ENCODE measurements around the gene EXOSC10.

Gene EXOSC10

GRCh38 chr1:11125931-11126330, 26.3 kb upstream of the EXOSC10 start:
- no peak for DNase-seq (ENCODE audit: extremely low spot score)
- TF ChIP-seq HDGF (IDR thresholded peaks at IDR 0.05; ENCODE audit: borderline replicate concordance) (no peak), FOXM1 (IDR thresholded peaks at IDR 0.05; ENCODE audit: borderline replicate concordance) (no peak), ZNF384 (IDR thresholded peaks at IDR 0.05) (no peak), SP1 (IDR thresholded peaks at IDR 0.05) (no peak), NFRKB (IDR thresholded peaks at IDR 0.05) (no peak), FOXA1 (IDR thresholded peaks at IDR 0.05) (no peak), SUZ12 (IDR thresholded peaks at IDR 0.05) (no peak), ELF4 (IDR thresholded peaks at IDR 0.05) (no peak), FOXK2 (IDR thresholded peaks at IDR 0.05) (no peak), PKNOX1 (IDR thresholded peaks at IDR 0.05) (no peak), LEF1 (IDR thresholded peaks at IDR 0.05; ENCODE audit: borderline replicate concordance) (no peak), CTBP1 (IDR thresholded peaks at IDR 0.05; ENCODE audit: borderline replicate concordance) (no peak), ARNT (IDR thresholded peaks at IDR 0.05) (no peak), BHLHE40 (IDR thresholded peaks at IDR 0.05; ENCODE audit: borderline replicate concordance) (no peak), L3MBTL2 (conservative IDR thresholded peaks at IDR 0.05) (no peak), TARDBP (IDR thresholded peaks at IDR 0.05) (no peak)
- POLR2A ChIA-PET = no interaction called here
- CTCF ChIA-PET = interaction anchor here (0.6 kb wide), 1 partner anchor 21 kb away, joined by 5 read pairs; no protein-coding TSS in a partner anchor

GRCh38 chr1:11124965-11125364, 25.3 kb upstream of the EXOSC10 start:
- TF ChIP-seq FOXK2 (IDR thresholded peaks at IDR 0.05) = no peak
- TF ChIP-seq PKNOX1 (IDR thresholded peaks at IDR 0.05) = no peak
- no peak for TF ChIP-seq FOXM1 (IDR thresholded peaks at IDR 0.05; ENCODE audit: borderline replicate concordance)
- TF ChIP-seq L3MBTL2 (conservative IDR thresholded peaks at IDR 0.05) = no peak
- TF ChIP-seq TARDBP (IDR thresholded peaks at IDR 0.05) = no peak
- no peak for TF ChIP-seq HDGF (IDR thresholded peaks at IDR 0.05; ENCODE audit: borderline replicate concordance)
- TF ChIP-seq ELF4 (IDR thresholded peaks at IDR 0.05) = no peak
- TF ChIP-seq SP1 (IDR thresholded peaks at IDR 0.05) = no peak
- DNase-seq (ENCODE audit: extremely low spot score) = no peak
- CTCF ChIA-PET = no interaction called here
- POLR2A ChIA-PET = no interaction called here

GRCh38 chr1:11116318-11116717, 16.6 kb upstream of the EXOSC10 start:
- ChIA-PET CTCF (no interaction called here), POLR2A (interaction anchor here (1.2 kb wide), 1 partner anchor 17 kb away, joined by 4 read pairs; the partner anchor contains the start of gene EXOSC10)
- DNase-seq (ENCODE audit: extremely low spot score) = no peak
- TF ChIP-seq BHLHE40 (IDR thresholded peaks at IDR 0.05; ENCODE audit: borderline replicate concordance) = no peak
- TF ChIP-seq SUZ12 (IDR thresholded peaks at IDR 0.05) = no peak
- no peak for TF ChIP-seq ELF4 (IDR thresholded peaks at IDR 0.05)
- no peak for TF ChIP-seq NFRKB (IDR thresholded peaks at IDR 0.05)
- no peak for TF ChIP-seq ARNT (IDR thresholded peaks at IDR 0.05)

GRCh38 chr1:11114966-11115365, 15.3 kb upstream of the EXOSC10 start:
- DNase-seq (ENCODE audit: extremely low spot score) = no peak
- POLR2A ChIA-PET = no interaction called here
- CTCF ChIA-PET = no interaction called here
- TF ChIP-seq HDGF (IDR thresholded peaks at IDR 0.05; ENCODE audit: borderline replicate concordance) = no peak

GRCh38 chr1:11109047-11109760, 9.5 kb upstream of the EXOSC10 start:
- ChIA-PET POLR2A (no interaction called here), CTCF (no interaction called here)
- TF ChIP-seq TARDBP (IDR thresholded peaks at IDR 0.05) (no peak), HDGF (IDR thresholded peaks at IDR 0.05; ENCODE audit: borderline replicate concordance) (no peak), ARNT (IDR thresholded peaks at IDR 0.05) (no peak), L3MBTL2 (conservative IDR thresholded peaks at IDR 0.05) (no peak), SUZ12 (IDR thresholded peaks at IDR 0.05) (no peak), BHLHE40 (IDR thresholded peaks at IDR 0.05; ENCODE audit: borderline replicate concordance) (no peak), PKNOX1 (IDR thresholded peaks at IDR 0.05) (no peak), FOXK2 (IDR thresholded peaks at IDR 0.05) (no peak), FOXM1 (IDR thresholded peaks at IDR 0.05; ENCODE audit: borderline replicate concordance) (no peak), FOXA1 (IDR thresholded peaks at IDR 0.05) (no peak), ZNF384 (IDR thresholded peaks at IDR 0.05) (no peak), SP1 (IDR thresholded peaks at IDR 0.05) (no peak)
- no peak for DNase-seq (ENCODE audit: extremely low spot score)

GRCh38 chr1:11107599-11107998, 7.9 kb upstream of the EXOSC10 start:
- DNase-seq (ENCODE audit: extremely low spot score) = no peak
- ChIA-PET POLR2A (interaction anchor here (1.0 kb wide), 1 partner anchor 8 kb away, joined by 4 read pairs; the partner anchor contains the start of gene EXOSC10), CTCF (no interaction called here)
- TF ChIP-seq CTBP1 (IDR thresholded peaks at IDR 0.05; ENCODE audit: borderline replicate concordance) = no peak
- no peak for TF ChIP-seq FOXK2 (IDR thresholded peaks at IDR 0.05)
- TF ChIP-seq ZNF384 (IDR thresholded peaks at IDR 0.05) = no peak
- no peak for TF ChIP-seq SUZ12 (IDR thresholded peaks at IDR 0.05)
- no peak for TF ChIP-seq NFRKB (IDR thresholded peaks at IDR 0.05)
- TF ChIP-seq HDGF (IDR thresholded peaks at IDR 0.05; ENCODE audit: borderline replicate concordance) = no peak
- TF ChIP-seq PKNOX1 (IDR thresholded peaks at IDR 0.05) = no peak
- TF ChIP-seq LEF1 (IDR thresholded peaks at IDR 0.05; ENCODE audit: borderline replicate concordance) = no peak
- TF ChIP-seq ARNT (IDR thresholded peaks at IDR 0.05) = no peak
- TF ChIP-seq BHLHE40 (IDR thresholded peaks at IDR 0.05; ENCODE audit: borderline replicate concordance) = no peak
- no peak for TF ChIP-seq FOXM1 (IDR thresholded peaks at IDR 0.05; ENCODE audit: borderline replicate concordance)
- no peak for TF ChIP-seq SP1 (IDR thresholded peaks at IDR 0.05)
- no peak for TF ChIP-seq ELF4 (IDR thresholded peaks at IDR 0.05)

Data from HEK293T (cell line).